Measurements from ENCODE around the gene ZNF429.

GRCh38 chr19:21474671-21475181 lies 30.7 kb upstream of the ZNF429 start:
- no peak for TF ChIP-seq CTCF (conservative IDR thresholded peaks at IDR 0.05; ENCODE audit: low read depth, low read length)
- TF ChIP-seq POLR2A (IDR thresholded peaks at IDR 0.05; ENCODE audit: low read depth, low read length) = no peak
- no peak for TF ChIP-seq USF2 (IDR thresholded peaks at IDR 0.05; ENCODE audit: low read depth, low read length)
